ENCODE results near the gene TYW1B.
"Not testable (repeated sequence)": the region's sequence is repeated elsewhere in the genome, so short reads cannot be mapped to it uniquely, and the experiment has no call there.

DNA sequence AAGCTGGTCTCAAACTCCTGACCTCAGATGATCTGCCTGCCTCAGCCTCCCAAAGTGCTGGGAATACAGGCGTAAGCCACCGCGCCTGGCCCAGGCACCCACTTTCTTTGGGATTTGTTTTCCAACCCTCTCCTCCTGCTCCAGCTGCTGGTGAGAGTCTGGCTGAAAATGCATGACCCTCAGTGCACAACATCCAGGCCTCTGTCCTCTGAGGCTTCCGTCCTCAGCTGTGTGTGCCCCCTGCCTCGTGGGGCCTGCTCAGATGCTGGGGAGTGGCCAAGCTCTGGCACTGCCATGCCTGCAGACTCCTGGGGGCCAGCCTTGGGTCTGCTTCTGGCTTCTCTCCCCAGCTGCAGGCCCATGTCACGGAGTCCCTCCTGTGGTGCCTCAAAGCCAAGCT, 27.3 kb upstream of the TYW1B start:
- not testable (repeated sequence) for TF ChIP-seq CTCF (IDR thresholded peaks at IDR 0.05; ENCODE audit: insufficient read depth, low read depth, low read length); EZH2 (IDR thresholded peaks at IDR 0.05; ENCODE audit: insufficient read depth, low read length)

Measured in astrocyte (in vitro differentiated cells and primary cell).